ENCODE results near the gene DKK1.

The DKK1 gene

GRCh38 chr10:52316500-52316899, 2.4 kb downstream of the DKK1 start:
- TF ChIP-seq, protein P1, sequence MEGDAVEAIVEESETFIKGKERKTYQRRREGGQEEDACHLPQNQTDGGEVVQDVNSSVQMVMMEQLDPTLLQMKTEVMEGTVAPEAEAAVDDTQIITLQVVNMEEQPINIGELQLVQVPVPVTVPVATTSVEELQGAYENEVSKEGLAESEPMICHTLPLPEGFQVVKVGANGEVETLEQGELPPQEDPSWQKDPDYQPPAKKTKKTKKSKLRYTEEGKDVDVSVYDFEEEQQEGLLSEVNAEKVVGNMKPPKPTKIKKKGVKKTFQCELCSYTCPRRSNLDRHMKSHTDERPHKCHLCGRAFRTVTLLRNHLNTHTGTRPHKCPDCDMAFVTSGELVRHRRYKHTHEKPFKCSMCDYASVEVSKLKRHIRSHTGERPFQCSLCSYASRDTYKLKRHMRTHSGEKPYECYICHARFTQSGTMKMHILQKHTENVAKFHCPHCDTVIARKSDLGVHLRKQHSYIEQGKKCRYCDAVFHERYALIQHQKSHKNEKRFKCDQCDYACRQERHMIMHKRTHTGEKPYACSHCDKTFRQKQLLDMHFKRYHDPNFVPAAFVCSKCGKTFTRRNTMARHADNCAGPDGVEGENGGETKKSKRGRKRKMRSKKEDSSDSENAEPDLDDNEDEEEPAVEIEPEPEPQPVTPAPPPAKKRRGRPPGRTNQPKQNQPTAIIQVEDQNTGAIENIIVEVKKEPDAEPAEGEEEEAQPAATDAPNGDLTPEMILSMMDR (conservative IDR thresholded peaks at IDR 0.05; ENCODE audit: low read depth, low read length): no peak
- peak overlapping the region; percentile 81 for H3K4me3 ChIP-seq (ENCODE audit: low read length)
- no peak for DNase-seq (ENCODE audit: low read depth)

GRCh38 chr10:52318136-52318701, 4.1 kb downstream of the DKK1 start:
- H3K4me3 ChIP-seq (ENCODE audit: low read length): peak overlapping the region; percentile 3
- TF ChIP-seq, protein P1 (conservative IDR thresholded peaks at IDR 0.05; ENCODE audit: low read depth, low read length): no peak
- no peak for DNase-seq (ENCODE audit: low read depth)

- H3K4me3 ChIP-seq (ENCODE audit: low read length): no peak overlapping the region
- peak; percentile 98 for DNase-seq (ENCODE audit: low read depth)
- TF ChIP-seq, protein P1 (conservative IDR thresholded peaks at IDR 0.05; ENCODE audit: low read depth, low read length): no peak
Observed at GRCh38 chr10:52318822-52319464, 4.9 kb downstream of the DKK1 start.

DNA sequence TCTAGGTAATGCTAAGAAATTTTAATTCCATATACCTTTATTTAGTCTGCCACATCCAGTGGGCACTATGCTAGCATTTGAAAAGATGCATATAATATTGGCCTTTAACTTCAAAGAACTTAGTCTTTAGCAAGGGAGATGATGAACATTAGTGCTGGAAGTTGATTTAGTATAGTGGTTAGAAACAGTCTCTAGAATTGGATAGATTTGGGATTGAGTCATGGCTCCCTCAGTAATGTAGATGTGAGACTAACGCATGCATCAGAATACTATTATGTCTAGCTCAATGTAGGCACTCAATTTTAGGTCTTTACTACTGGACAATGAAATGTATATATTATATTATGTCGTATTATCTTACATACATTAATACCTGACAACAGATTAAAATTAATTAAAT, 5.8 kb downstream of the DKK1 start:
- H3K4me3 ChIP-seq (ENCODE audit: low read length): no peak overlapping the region
- TF ChIP-seq, protein P1 (conservative IDR thresholded peaks at IDR 0.05; ENCODE audit: low read depth, low read length): no peak
- no peak for DNase-seq (ENCODE audit: low read depth)

GRCh38 chr10:52322323-52322722, 8.2 kb downstream of the DKK1 start:
- DNase-seq (ENCODE audit: low read depth): no peak
- no peak overlapping the region for H3K4me3 ChIP-seq (ENCODE audit: low read length)
- TF ChIP-seq, protein P1 (conservative IDR thresholded peaks at IDR 0.05; ENCODE audit: low read depth, low read length): no peak

DNA sequence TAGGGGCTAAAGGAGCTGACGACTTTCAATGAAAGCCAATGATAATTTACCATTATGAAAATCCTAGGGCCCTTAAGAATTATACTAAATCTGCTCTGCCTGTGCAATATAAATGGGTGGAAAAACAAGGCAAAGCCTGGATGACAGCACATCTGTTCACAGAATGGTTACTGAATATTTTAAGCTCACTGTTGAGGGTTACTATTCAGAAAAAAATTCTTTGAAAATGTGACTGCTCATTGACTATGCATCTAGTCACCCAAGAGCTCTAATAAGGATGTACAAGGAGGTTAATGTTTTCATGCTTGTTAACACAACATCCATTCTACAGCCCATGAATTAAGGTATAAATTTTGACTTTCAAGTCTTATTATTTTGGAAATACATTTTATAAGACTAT, 8.9 kb downstream of the DKK1 start:
- H3K4me3 ChIP-seq (ENCODE audit: low read length): no peak overlapping the region
- TF ChIP-seq, protein P1 (conservative IDR thresholded peaks at IDR 0.05; ENCODE audit: low read depth, low read length): no peak
- DNase-seq (ENCODE audit: low read depth): no peak

- DNase-seq (ENCODE audit: low read depth): no peak
- H3K4me3 ChIP-seq (ENCODE audit: low read length): no peak overlapping the region
- TF ChIP-seq, protein P1 (conservative IDR thresholded peaks at IDR 0.05; ENCODE audit: low read depth, low read length): no peak
Observed at GRCh38 chr10:52326382-52326781, 12.3 kb downstream of the DKK1 start.
